GM12874 (cell line): ENCODE results near the gene SYAP1.

Experiments used
- CTCF ChIP-seq: IDR thresholded peaks from 2 replicates; pipeline ENCODE4 v1.5.1; 2011; ENCODE audit warnings: low read depth, mild to moderate bottlenecking, control low read depth, low read length, moderate library complexity; ENCODE audit not compliant: insufficient read depth

Gene SYAP1

GRCh38 chrX:16737024-16737423 is 17.6 kb downstream of the SYAP1 start:
- no peak for TF ChIP-seq CTCF

DNA sequence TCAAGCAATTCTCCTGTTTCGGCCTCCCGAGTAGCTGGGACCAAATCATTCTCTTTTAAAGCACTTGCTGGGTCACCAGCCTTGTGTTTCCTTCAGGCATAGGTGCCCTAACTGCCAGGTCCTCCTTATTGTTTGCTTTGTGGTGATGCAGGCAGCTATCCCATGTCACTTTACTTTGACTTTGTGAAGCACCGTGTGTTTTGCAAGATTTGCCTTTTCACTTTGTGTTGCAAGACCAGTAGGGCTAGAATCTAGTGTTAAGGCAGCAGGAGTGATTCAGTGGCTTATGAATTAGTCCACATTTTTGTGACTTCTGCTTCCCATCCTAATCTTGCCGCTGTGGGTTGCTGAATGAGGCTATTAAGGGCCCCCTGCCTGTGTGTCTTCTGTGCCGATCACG is 20.2 kb downstream of the SYAP1 start:
- TF ChIP-seq CTCF, result no peak

- no peak for TF ChIP-seq CTCF
These were observed 24.4 kb downstream of the SYAP1 start for GRCh38 chrX:16743604-16744325.

- no peak for TF ChIP-seq CTCF
These were observed 25.7 kb downstream of the SYAP1 start for GRCh38 chrX:16745102-16745501.

- TF ChIP-seq CTCF, result no peak
These were observed 26.2 kb downstream of the SYAP1 start for GRCh38 chrX:16745659-16746058.

- no peak for TF ChIP-seq CTCF
These were observed 29.0 kb downstream of the SYAP1 start for GRCh38 chrX:16748425-16748824.

GRCh38 chrX:16750136-16750535 is 30.7 kb downstream of the SYAP1 start:
- no peak for TF ChIP-seq CTCF
